ENCODE measurements around the gene BICRA. TPM values are rescaled to one million over a fixed set of nuclear protein-coding genes. Genes with fewer than 3 reads are reported as not detected.

The BICRA gene
- polyA plus RNA-seq, 1 experiment = 0.53 TPM

- no peak for DNase-seq (ENCODE audit: low read depth)
- POLR2A ChIA-PET = no interaction called here
- CTCF ChIA-PET = interaction anchor here (1.0 to 19.3 kb wide), 4 partner anchors 41 to 270 kb away, joined by 3 to 428 read pairs (median 10); partner anchors contain the start of gene NAPA
- no peak for TF ChIP-seq CTCF (IDR thresholded peaks at IDR 0.05; ENCODE audit: insufficient read depth, low read depth, low read length)
- Histone ChIP-seq H3K4me3 (ENCODE audit: low read depth, low read length) (no peak overlapping the region), H3K36me3 (ENCODE audit: control insufficient read depth, insufficient read depth, low read length) (peaks cover 23% of the 10 kb centered on the region), H3K27me3 (ENCODE audit: control insufficient read depth, insufficient read depth, low read length) (no peaks in the 10 kb centered on the region)
Observed at GRCh38 chr19:47701717-47702552, 93.0 kb downstream of the BICRA start.

- POLR2A ChIA-PET = no interaction called here
- CTCF ChIA-PET = interaction anchor here (0.6 to 19.3 kb wide), 4 partner anchors 10 to 271 kb away, joined by 3 to 428 read pairs (median 8); partner anchors contain the start of gene EHD2
- H3K27me3 ChIP-seq (ENCODE audit: control insufficient read depth, insufficient read depth, low read length) = no peaks in the 10 kb centered on the region
- peaks cover 23% of the 10 kb centered on the region for H3K36me3 ChIP-seq (ENCODE audit: control insufficient read depth, insufficient read depth, low read length)
- TF ChIP-seq CTCF (IDR thresholded peaks at IDR 0.05; ENCODE audit: insufficient read depth, low read depth, low read length) = no peak
- no peak for DNase-seq (ENCODE audit: low read depth)
- H3K4me3 ChIP-seq (ENCODE audit: low read depth, low read length) = no peak overlapping the region
Observed at GRCh38 chr19:47702671-47703070, 93.7 kb downstream of the BICRA start.

- ChIA-PET POLR2A (no interaction called here), CTCF (interaction anchor here (0.6 to 19.3 kb wide), 8 partner anchors 9 to 271 kb away, joined by 3 to 428 read pairs (median 4); partner anchors contain the start of gene EHD2)
- no peak for TF ChIP-seq CTCF (IDR thresholded peaks at IDR 0.05; ENCODE audit: insufficient read depth, low read depth, low read length)
- peaks cover 21% of the 10 kb centered on the region for H3K36me3 ChIP-seq (ENCODE audit: control insufficient read depth, insufficient read depth, low read length)
- no peak overlapping the region for H3K4me3 ChIP-seq (ENCODE audit: low read depth, low read length)
- H3K27me3 ChIP-seq (ENCODE audit: control insufficient read depth, insufficient read depth, low read length) = no peaks in the 10 kb centered on the region
- no peak for DNase-seq (ENCODE audit: low read depth)
Observed at GRCh38 chr19:47703301-47703700, 94.4 kb downstream of the BICRA start.

GRCh38 chr19:47704024-47704423, 95.1 kb downstream of the BICRA start:
- Histone ChIP-seq H3K36me3 (ENCODE audit: control insufficient read depth, insufficient read depth, low read length) (peaks cover 16% of the 10 kb centered on the region), H3K4me3 (ENCODE audit: low read depth, low read length) (no peak overlapping the region), H3K27me3 (ENCODE audit: control insufficient read depth, insufficient read depth, low read length) (no peaks in the 10 kb centered on the region)
- no peak for TF ChIP-seq CTCF (IDR thresholded peaks at IDR 0.05; ENCODE audit: insufficient read depth, low read depth, low read length)
- ChIA-PET POLR2A (no interaction called here), CTCF (interaction anchor here (0.6 to 19.3 kb wide), 5 partner anchors 8 to 272 kb away, joined by 3 to 428 read pairs (median 5); partner anchors contain the start of gene EHD2)
- DNase-seq (ENCODE audit: low read depth) = no peak

GRCh38 chr19:47704656-47705055, 95.7 kb downstream of the BICRA start:
- peaks cover 13% of the 10 kb centered on the region for H3K36me3 ChIP-seq (ENCODE audit: control insufficient read depth, insufficient read depth, low read length)
- no peak for DNase-seq (ENCODE audit: low read depth)
- POLR2A ChIA-PET = no interaction called here
- H3K27me3 ChIP-seq (ENCODE audit: control insufficient read depth, insufficient read depth, low read length) = no peaks in the 10 kb centered on the region
- CTCF ChIA-PET = interaction anchor here (0.8 to 19.3 kb wide), 5 partner anchors 8 to 273 kb away, joined by 3 to 428 read pairs (median 4); partner anchors contain the start of genes EHD2 and KPTN
- H3K4me3 ChIP-seq (ENCODE audit: low read depth, low read length) = no peak overlapping the region
- TF ChIP-seq CTCF (IDR thresholded peaks at IDR 0.05; ENCODE audit: insufficient read depth, low read depth, low read length) = no peak
